ENCODE data around the gene MCM3.

DNA sequence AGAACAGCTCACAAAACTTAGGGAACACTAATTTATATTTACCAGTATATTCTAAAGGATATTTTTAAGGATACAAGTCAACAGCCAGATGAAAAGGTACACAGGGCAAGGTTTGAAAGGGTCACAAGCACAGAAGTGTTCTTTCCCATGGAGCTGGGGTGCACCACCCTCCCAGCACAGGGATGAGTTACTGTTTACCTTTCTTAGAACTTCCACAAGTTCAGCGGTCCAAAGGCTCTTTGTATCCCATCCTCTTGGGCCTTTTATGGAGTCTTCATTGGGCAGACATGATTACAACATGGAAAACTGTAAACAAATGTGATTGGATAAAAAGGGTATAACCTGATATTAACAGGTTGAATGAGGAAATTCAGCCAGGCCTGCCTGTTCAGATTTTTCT lies 39.1 kb downstream of the MCM3 start:
- no peak for TF ChIP-seq POLR2A (IDR thresholded peaks at IDR 0.05; ENCODE audit: low read depth, low read length)
- no peak for TF ChIP-seq CTCF (conservative IDR thresholded peaks at IDR 0.05; ENCODE audit: low read depth, low read length)
- no peak for TF ChIP-seq BHLHE40 (IDR thresholded peaks at IDR 0.05; ENCODE audit: low read depth, low read length)
- no peak for TF ChIP-seq CEBPB (IDR thresholded peaks at IDR 0.05; ENCODE audit: low read depth, low read length)

Data from IMR-90 (cell line).